HuH-7 (cell line): Measurements from ENCODE around the gene TOLLIP.
A peak's percentile ranks its signal among the peaks of the same experiment; 100 is the strongest.
"Not testable (repeated sequence)": the region's sequence is repeated elsewhere in the genome, so short reads cannot be mapped to it uniquely, and the experiment has no call there.

Experiments used
- DNase-seq: peaks from one replicate; pipeline ENCODE4 v3.0.0; 2011; ENCODE audit warnings: low spot score

The TOLLIP gene

DNA sequence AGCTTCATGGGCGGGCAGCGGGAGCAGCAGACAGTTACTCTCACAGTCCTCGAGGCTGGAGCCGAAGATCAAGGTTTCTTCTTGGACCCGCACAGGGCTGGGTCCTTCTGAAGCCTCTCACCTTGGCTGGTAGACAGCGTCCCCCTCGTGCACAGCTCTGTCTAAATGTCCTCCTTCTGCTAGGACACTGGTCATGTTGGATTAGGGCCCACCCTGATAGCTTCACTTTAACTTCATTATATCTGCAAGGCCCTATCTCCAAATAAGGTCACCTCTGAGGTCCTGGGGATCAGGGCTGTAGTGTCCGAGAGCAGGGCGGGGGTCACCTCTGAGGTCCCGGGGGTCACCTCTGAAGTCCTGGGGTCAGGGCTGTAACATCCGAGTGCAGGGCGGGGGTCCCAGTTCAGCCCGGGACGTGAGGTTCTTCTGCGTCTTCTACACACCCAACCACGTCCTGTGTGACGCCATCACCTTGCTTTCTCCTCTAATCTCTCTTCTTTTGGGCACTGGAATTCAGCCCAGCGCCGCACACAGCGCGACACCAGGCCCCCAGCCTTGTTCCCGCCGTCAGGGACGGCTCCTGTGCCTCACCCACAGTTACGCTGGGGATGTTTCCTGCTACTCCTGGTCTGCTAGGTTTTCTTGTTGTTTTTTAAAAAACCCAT is 34.1 kb upstream of the TOLLIP start:
- DNase-seq = no peak

DNA sequence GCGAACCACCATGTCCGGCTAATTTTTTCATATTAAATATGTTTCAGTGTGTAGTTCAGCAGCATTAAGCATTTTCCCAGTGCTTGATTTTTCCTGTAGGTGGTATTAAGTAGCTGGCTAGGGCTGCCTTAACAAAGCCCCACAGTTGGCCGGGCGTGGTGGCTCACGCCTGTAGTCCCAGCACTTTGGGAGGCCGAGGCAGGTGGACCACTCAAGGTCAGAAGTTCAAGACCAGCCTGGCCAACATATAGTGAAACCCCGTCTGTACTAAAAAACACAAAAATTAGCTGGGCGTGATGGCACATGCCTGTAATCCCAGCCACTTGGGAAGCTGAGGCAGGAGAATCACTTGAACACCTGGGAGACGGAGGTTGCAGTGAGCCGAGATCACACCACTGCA is 33.5 kb upstream of the TOLLIP start:
- DNase-seq = no peak

DNA sequence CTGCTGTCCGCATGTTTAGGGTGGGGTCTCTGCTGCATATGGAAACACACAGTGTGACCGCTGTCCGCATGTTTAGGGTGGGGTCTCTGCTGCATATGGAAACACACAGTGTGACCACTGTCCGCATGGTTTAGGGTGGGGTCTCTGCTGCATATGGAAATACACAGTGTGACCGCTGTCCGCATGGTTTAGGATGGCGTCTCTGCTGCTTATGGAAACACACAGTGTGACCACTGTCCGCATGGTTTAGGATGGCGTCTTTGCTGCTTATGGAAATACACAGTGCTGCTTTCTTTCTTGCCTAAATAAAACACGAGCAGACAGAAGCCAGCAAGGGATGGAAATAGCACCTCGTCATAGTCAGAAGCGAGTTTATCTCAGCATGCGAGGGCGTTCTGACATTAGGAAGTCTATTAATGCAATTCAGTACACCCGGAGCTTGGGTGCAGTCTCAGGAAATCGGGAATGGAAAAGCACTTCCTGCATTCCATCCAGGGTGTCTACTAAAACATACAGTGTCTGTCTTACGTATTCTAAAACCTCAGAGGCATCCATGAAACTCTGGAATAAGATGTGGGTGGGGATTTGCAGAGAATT is 32.6 kb upstream of the TOLLIP start:
- DNase-seq = no peak

DNA sequence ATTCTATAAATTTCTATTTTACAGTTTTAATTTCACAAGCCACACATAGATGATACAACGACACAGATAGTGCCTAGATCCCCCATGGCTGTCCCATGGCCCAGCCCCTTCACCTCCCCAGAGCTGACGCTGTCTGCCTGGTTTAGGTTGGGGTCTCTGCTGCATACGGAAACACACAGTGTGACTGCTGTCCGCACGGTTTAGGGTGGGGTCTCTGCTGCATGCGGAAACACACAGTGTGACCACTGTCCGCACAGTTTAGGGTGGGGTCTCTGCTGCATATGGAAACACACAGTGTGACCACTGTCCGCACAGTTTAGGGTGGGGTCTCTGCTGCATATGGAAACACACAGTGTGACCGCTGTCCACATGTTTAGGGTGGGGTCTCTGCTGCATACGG is 31.8 kb upstream of the TOLLIP start:
- not testable (repeated sequence) for DNase-seq

DNA sequence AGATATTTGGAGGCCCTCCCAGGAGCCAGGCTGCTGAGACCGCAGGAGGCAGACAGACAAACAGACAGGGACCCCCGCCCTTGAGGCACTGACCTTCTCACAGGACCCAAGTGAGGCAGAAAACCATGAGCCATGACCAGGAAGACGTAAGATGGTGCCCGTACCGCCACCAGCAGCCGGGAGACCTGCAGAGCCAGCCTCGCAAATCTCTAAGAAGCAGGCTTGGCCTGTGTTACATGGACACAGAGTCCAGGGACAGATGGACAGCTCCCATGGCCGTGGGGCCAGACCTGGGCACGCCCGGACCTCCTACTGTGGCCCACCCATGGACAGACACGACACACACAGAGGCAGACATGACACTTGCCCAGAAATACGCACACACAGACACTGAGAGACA is 30.7 kb upstream of the TOLLIP start:
- no peak for DNase-seq

DNA sequence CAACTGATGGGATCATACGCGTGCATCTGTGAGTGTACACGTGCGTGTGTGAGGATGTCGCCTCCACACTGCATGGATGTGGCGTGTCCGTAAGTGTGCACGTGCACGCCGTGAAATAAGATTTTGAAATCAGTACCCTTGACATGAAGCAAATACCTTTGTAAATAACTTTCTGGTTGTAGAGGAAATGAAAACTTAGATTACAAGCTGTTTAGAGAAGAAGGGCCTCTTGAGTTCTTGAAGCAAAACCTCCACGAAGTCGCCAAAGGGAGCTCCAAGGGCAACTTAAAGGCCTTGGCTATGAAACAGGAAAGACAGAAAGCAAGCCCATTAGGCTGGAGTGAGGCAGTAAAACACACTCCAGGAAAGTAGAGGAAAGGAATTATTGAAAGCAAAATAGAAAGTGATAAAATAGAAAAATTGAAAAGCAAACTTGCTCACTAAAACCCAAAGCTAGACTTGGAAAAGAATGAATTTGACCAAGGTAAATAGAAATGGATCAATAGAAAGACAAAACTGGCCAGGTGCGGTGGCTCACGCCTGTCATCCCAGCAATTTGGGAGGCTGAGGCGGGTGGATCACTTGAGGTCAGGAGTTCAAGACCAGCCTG is 29.7 kb upstream of the TOLLIP start:
- DNase-seq = no peak

DNA sequence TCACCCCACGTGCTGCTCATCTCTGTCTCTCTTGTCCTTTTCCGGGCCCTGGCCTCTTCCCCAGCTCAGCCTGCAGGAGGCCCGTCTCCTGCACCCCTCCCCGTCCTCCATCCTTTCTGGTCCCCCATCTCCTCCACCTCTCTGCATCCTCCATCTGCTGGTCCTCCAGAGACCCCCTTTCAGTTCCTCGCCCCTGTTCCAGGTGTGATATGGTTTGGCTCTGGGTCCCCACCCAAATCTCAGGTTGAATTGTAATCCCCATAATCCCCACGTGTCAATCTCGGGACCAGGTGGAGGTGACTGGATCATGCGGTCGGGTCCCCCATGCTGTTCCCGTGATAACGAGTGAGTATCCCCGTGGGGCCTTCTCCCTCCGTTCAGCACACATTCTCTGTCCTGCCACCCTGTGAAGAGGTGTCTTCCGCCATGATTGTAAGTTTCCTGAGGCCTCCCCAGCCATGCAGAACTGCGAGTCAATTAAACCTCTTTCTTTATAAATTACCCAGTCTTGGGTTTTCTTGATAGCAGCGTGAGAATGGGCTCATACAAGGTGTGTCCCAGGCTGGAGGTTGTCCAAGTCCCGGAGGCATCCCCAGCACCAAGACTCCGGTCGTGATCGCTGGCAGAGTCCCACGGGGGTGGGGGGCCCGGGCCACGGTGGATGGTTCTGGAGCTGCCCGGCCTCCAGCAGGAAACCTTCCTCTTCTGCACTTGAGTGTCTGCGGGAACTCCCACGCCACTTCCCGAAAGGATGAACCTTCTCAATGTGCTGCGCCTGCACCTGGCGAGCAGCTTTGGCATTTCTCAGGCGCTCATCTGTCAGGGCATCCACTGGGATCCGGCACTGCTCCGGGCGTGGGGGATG is 29.0 kb upstream of the TOLLIP start:
- no peak for DNase-seq

DNA sequence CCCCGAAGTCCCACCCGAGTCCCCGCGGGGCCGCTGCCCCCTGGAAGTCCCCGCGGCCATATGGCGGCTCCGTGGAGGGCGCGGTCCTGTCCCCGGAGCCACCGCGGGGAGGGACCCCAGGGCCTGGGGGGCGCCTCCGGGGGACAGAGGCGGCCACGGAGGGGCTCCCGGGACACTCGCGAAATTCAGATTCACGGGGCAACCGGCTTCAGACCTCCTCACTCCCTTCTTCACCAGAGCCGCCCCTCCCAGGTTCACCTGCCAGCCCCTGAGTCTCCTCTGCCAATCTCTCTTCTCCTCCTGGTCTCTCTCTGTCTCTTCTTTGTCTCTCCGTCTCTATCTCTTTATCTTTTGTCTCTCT is 28.2 kb upstream of the TOLLIP start:
- DNase-seq = no peak

DNA sequence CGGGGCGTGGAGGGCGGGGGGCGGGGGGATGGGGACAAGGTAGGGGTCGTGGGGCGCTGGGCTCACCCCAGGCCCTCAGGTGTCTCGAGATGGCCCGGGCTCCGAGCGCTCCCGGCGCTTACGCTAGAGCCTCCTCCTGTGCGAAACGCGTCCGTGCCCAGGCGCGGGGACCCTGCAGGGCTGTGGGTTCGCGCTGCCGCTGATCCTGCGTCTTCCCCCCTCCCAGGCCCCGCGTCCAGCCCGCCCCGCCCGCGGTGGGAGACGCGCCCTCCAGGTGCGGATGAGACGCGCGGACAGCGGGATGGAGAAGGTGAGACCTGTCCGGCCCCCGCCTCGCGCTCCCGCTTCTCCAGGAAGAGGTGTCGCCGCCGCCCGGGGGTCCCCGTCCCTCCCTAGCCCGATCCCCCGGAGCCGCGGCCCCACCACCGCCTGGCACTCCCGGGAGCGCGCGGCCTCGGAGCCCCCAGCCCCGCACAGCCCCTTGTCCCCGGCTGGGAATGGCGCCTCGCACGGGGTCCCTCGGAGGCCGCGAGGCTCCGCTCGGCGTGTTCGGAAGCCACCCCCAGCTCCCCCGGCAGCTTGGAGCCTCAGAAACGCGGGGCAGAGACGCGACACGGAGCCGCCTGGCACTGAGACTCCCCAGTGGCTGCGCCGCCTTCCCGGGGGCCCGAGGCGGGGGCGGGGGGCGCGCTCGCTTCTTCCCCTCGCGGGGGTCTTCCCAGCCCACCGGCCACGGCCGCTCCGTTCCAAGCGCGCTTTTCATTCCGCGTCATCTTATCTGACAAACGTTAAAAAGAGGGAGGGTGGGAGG is 27.6 kb upstream of the TOLLIP start:
- no peak for DNase-seq

DNA sequence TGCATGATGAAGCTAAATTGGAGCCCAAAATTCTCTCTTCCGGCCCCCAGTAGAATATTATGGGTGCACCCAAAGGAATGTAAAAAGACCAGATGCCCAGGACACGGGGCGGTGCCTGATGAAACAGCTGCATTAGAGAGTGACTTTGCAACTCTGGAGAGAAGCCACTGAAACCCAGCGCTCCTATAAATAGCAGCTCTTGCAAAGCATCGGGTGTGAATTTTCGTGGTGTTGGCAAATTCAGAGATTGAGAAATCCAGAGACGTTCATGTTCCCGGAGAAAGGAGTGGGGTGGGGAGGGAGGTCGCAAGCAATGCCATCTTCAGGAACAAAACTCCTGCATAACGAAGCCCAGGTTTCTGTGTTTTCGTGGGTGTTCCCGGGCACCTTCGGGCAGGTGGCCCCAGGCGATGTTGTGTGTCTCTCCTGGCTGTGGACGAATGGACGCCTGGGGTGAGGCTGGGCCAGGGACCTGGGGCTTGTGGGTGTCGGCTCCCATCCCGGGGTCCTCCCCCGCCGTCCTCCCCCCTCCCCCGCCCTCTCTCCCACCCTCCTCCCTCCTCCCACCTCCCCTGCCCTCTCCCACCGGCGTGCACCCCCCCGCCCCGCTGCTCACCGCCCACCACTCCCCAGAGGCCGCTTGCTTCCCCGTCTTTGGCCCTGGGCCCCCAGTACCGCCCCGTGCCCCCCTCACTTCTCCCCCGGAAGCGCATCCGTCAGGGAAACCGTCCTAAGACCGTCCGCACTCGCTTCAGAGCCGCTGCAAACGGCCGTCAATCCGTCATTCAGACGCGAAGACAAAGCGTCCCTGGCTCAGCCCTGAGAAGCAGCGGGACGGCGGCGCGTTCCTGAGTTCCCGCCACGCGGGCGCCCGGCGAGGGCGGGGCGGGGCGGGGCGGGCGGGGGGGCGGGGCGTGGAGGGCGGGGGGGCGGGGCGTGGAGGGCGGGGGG is 26.7 kb upstream of the TOLLIP start:
- no peak for DNase-seq

DNA sequence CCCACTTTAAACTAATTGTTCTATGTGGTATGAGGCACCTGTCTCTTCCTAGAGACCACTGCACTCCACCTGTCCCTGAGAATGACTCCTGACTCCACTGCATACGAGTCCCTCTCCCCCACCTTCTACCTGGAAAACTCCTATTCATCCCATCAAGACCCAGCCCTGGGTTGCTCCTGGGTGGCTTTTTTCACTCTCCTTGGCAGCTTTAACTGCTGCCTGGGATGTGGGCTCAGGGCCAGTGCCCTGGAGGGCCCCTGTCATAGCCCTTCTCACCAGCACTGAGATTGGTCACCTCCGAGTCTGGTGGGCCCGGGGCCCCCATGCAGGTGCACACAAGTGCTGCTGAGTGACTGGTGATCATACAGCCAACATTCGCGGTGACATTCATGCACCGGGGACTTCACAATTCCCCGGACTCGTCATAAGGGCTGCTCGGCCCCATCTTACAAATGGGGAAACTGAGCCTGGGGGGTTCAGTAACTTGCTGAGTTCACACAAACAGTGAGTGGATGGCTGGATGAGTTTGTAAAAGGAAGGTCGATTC is 25.9 kb upstream of the TOLLIP start:
- DNase-seq = no peak

DNA sequence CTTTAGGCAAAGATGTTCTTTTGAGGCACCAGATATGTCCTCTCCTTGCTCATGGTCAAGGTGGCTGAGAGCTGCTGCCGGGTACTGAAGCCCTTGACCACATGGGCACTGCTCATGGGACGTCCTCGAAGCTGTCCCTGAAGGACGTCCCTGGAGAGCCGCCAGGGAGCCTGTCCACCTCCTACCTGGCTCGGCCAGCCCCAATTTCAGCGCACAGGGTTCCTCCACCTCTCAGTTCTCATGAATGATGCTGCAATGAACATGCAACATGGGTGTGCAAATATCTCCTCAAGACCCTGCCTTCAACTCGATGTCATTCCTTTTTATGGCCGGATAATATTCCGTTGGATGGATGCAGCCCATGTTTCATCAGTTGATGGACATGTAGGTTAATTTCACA is 24.4 kb upstream of the TOLLIP start:
- no peak for DNase-seq

DNA sequence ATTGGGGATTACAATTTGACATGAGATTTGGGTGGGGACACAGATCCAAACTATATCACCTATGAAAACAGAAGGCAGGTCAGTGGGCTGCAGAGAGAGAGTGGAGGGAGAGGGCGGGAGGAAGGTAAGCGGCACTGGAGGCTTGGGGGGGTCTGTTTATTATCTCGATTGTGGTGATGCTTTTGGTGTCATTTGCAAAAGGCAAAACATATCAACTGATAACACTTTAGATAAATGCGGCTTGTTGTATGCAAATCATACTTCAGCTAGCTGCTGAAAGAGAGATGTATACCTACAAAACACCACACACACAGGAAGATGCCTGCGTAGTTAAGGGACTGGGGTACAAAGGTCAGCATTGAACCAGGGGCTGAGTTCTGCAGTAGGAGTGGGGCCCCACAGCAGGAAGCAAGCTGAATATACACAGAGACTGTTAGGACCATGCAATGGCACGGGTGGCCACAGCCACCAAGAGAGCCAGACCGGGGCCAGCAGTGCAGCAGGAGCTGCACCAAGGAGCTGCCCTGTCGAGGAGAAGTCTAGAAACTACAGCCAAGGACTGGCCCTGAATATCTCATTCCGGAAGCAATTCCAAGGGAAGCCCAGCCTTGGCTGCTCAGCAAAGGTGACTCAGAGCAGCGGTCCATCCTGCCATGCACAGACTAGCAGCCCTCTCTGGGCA is 23.8 kb upstream of the TOLLIP start:
- peak; percentile 76 for DNase-seq

DNA sequence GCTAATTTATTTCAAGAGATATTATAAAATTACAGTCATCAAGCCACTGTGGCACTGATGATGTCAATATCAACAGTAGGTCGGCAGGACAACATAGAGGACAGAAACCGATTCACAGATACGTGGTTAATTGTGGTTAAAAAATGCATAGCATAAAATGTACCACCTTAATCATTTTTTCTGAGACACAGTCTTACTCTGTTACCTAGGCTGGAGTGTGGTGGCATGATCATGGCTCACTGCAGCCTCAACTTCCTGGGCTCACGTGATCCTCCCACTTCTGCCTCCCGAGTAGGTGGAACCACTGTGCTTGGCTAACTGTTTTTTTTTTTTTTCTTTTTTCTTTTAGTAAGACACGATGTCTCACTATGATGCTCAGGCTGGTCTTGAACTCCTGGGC is 21.0 kb upstream of the TOLLIP start:
- DNase-seq = no peak

DNA sequence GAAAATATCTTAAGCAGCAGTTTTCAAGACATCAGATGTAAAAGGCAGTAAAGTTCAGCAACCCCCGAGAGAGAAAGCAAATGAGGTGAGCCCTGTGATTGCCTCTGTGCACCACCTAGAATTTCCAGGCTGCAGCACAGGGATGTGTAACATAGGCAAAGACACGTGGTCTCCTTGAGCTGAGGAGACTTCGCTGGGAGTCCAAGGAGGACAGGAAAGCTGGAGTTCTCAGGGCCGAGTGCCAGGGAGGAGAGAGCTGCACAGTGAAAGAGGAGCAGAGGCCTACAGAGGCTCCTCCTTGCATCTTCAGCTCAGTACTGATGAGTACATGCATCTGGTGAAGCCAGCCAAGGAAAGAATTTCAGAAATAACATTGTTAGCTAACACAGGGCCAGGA is 17.6 kb upstream of the TOLLIP start:
- DNase-seq = no peak

DNA sequence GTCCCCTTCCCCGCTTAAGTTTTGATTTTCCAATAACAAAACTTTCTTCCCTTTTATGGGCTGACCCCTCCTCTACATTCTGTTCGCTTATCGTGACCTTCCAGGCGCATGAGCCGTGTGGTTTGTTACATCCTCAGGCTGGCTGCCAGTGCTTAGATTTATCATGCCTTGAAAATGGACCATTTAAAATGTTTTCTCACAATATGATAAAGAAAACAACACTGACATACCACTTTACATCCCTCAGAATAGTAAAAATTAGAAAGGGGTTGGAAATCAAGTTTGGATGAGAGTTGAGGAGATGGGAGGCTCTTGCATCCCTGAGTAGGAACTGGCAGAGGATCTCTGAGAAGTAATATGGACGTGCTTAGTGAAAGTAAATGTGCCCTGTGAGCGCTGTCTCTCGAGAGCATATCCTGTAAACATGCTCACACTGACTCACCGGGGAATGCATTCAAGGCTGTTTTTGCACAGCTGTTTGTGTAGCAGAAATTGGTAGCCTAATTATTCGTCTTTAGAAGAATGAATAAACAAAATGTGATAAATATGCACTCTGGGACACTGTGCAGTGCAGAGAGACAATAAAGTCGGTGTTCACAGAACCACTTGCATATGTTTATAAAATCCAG is 17.1 kb upstream of the TOLLIP start:
- no peak for DNase-seq

DNA sequence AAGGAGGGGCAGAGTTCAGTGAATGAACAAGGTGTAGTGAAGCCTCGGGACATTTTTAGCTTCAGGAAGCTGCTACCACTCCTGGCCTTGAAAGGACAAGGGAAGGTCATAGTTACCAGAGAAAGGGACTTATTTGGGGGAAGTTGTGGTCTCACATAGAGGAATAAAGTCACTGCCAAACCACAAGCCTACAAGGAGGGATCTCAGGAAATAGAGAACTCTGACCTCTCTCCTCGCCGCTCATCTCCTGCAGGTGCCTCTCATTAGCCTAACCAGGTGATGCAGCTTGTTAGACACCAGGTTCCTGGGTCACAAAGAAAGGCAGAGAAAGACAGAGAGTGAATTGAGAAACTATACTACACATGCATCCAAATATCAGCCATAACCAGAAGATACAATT is 14.3 kb upstream of the TOLLIP start:
- no peak for DNase-seq

DNA sequence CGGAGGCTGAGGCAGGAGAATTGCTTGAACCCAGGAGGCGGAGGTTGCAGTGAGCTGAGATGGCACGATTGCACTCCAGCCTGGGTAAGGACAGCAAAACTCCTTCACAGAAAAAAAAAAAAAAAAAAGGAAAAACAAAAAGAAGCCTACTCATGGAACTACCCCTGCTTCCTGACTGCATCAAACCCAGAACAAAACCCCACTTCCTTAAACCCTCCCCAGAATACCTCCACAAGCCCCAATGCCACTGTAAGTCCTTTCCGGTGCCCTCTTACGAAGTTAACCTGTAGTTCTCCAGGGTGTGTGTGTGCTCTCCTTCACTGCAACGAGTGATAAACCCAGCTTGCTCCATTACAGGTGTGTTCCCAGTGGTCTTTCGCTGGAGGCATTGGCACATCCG is 8.6 kb upstream of the TOLLIP start:
- no peak for DNase-seq

DNA sequence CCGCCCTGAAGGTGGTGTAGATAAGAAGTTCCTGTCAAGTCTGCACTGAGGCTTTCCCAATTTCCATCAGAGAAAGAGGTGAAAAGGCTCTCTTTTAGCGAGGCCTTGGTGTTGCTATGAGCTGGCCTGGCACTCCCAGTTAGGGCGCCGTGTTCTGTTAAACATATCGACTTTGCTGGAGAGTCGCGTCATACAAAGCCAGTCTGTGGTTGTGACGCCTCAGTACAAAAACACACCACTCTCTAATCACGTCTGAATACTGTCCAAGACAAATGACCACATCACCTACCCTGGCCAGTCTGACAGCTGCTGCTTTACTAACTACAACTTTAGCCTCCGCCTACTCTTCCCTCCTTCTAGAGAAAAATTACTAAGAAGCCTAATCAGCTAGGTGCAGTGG is 8.0 kb upstream of the TOLLIP start:
- DNase-seq = no peak
